Measurements from ENCODE around the gene WSB2.
"Not testable (repeated sequence)": the region's sequence is repeated elsewhere in the genome, so short reads cannot be mapped to it uniquely, and the experiment has no call there.

The WSB2 gene

GRCh38 chr12:118035190-118036041, 25.6 kb downstream of the WSB2 start:
- in situ Hi-C loops (cut with MboI; ENCODE audit: low sequenced_read_pairs): no loop called here

GRCh38 chr12:118034429-118035189, 26.4 kb downstream of the WSB2 start:
- in situ Hi-C loops (cut with MboI; ENCODE audit: low sequenced_read_pairs): no loop called here

GRCh38 chr12:118033902-118034301, 27.1 kb downstream of the WSB2 start:
- in situ Hi-C loops (cut with MboI; ENCODE audit: low sequenced_read_pairs): no loop called here

GRCh38 chr12:118033323-118033722, 27.7 kb downstream of the WSB2 start:
- in situ Hi-C loops (cut with MboI; ENCODE audit: low sequenced_read_pairs): no loop called here

GRCh38 chr12:118032188-118032587, 28.8 kb downstream of the WSB2 start:
- in situ Hi-C loops (cut with MboI; ENCODE audit: low sequenced_read_pairs): no loop called here

- in situ Hi-C loops (cut with MboI; ENCODE audit: low sequenced_read_pairs): no loop called here
Observed at GRCh38 chr12:118029166-118029565, 31.8 kb downstream of the WSB2 start.

GRCh38 chr12:118025168-118025567, 35.8 kb downstream of the WSB2 start:
- in situ Hi-C loops (cut with MboI; ENCODE audit: low sequenced_read_pairs): no loop called here

- in situ Hi-C loops (cut with MboI; ENCODE audit: low sequenced_read_pairs): no loop called here
Observed at GRCh38 chr12:118023301-118023860, 37.6 kb downstream of the WSB2 start.

- in situ Hi-C loops (cut with MboI; ENCODE audit: low sequenced_read_pairs): no loop called here
Observed at GRCh38 chr12:118022728-118023109, 38.3 kb downstream of the WSB2 start.

GRCh38 chr12:118022097-118022727, 38.8 kb downstream of the WSB2 start:
- in situ Hi-C loops (cut with MboI; ENCODE audit: low sequenced_read_pairs): not testable (repeated sequence)

GRCh38 chr12:118020036-118020435, 40.9 kb downstream of the WSB2 start:
- in situ Hi-C loops (cut with MboI; ENCODE audit: low sequenced_read_pairs): no loop called here

- in situ Hi-C loops (cut with MboI; ENCODE audit: low sequenced_read_pairs): no loop called here
Observed at GRCh38 chr12:118017926-118018325, 43.1 kb downstream of the WSB2 start.

- in situ Hi-C loops (cut with MboI; ENCODE audit: low sequenced_read_pairs): no loop called here
Observed at GRCh38 chr12:118016424-118017264, 44.3 kb downstream of the WSB2 start, which contains the start of gene RFC5. TSS of gene RFC5 (plus strand) at chr12:118016703. CDS start at chr12:118016828, 125 bp downstream.

GRCh38 chr12:118015944-118016343, 45.0 kb downstream of the WSB2 start:
- in situ Hi-C loops (cut with MboI; ENCODE audit: low sequenced_read_pairs): no loop called here

GRCh38 chr12:118015306-118015705, 45.7 kb downstream of the WSB2 start:
- in situ Hi-C loops (cut with MboI; ENCODE audit: low sequenced_read_pairs): no loop called here

GRCh38 chr12:118013283-118013682, 47.7 kb downstream of the WSB2 start:
- in situ Hi-C loops (cut with MboI; ENCODE audit: low sequenced_read_pairs): no loop called here

GRCh38 chr12:118011961-118012360, 49.0 kb downstream of the WSB2 start:
- in situ Hi-C loops (cut with MboI; ENCODE audit: low sequenced_read_pairs): no loop called here

GRCh38 chr12:118011377-118011776, 49.6 kb downstream of the WSB2 start:
- in situ Hi-C loops (cut with MboI; ENCODE audit: low sequenced_read_pairs): no loop called here

- in situ Hi-C loops (cut with MboI; ENCODE audit: low sequenced_read_pairs): no loop called here
Observed at GRCh38 chr12:118010903-118011302, 50.1 kb downstream of the WSB2 start.

GRCh38 chr12:117999806-118000205, 61.2 kb downstream of the WSB2 start:
- in situ Hi-C loops (cut with MboI; ENCODE audit: low sequenced_read_pairs): not testable (repeated sequence)

Measured in hTERT RPE-1 (cell line).